ENCODE measurements around the gene LENG1. TPM values are rescaled to one million over a fixed set of nuclear protein-coding genes. Genes with fewer than 3 reads are reported as not detected.

LENG1 gene
- total and polyA plus RNA-seq, 2 experiments from 2014 or later, result 4.7 to 17.2 TPM

- peaks cover 24% of the 10 kb centered on the region for H3K27me3 Mint-ChIP-seq (ENCODE audit: insufficient read depth, low read depth, poor library complexity)
- H3F3A ChIP-seq (replicated peaks; ENCODE audit: low read depth), result 0 out of 2 replicates have a peak, but pooled peaks cover 3% of the 10 kb centered on the region
- H3K4me3 Mint-ChIP-seq, result no peak overlapping the region
- peaks cover 7% of the 10 kb centered on the region for H3K4me1 Mint-ChIP-seq
- no peak overlapping the region for H3K4me3 ChIP-seq
- no peaks in the 10 kb centered on the region; the same call in 1 of the 3 replicates for H3K9me3 Mint-ChIP-seq
- H4K20me1 ChIP-seq (replicated peaks; ENCODE audit: insufficient read depth), result peaks cover 19% of the 10 kb centered on the region
- H3K27ac Mint-ChIP-seq, result no peak overlapping the region
- no peaks in the 10 kb centered on the region for H3K9me2 ChIP-seq (ENCODE audit: insufficient read depth)
- H3K79me2 ChIP-seq (replicated peaks; ENCODE audit: insufficient read depth), result peaks cover 22% of the 10 kb centered on the region
- no peak overlapping the region for H2AFZ ChIP-seq
- H3K27me3 ChIP-seq (ENCODE audit: insufficient read depth), result no peaks in the 10 kb centered on the region
- H3K27ac ChIP-seq (ENCODE audit: low read depth), result no peak overlapping the region
- TF ChIP-seq CTCF (conservative IDR thresholded peaks at IDR 0.05; ENCODE audit: low read depth in 2 of 2) (no peak), NANOG (IDR thresholded peaks at IDR 0.05; ENCODE audit: borderline replicate concordance) (no peak), ETS1 (IDR thresholded peaks at IDR 0.05) (no peak), POLR2AphosphoS5 (IDR thresholded peaks at IDR 0.05; ENCODE audit: low read depth) (no peak), EZH2 (IDR thresholded peaks at IDR 0.05; ENCODE audit: low read depth, unreplicated experiment) (no peak), ZNF114 (CRISPR knock-in tag; IDR thresholded peaks at IDR 0.05) (no peak), REST (IDR thresholded peaks at IDR 0.05; ENCODE audit: unreplicated experiment) (no peak), ZNF462 (CRISPR knock-in tag; IDR thresholded peaks at IDR 0.05) (no peak), JUNB (IDR thresholded peaks at IDR 0.05; ENCODE audit: unreplicated experiment) (no peak), EZH2phosphoT487 (IDR thresholded peaks at IDR 0.05; ENCODE audit: unreplicated experiment) (no peak)
- H3K4me2 ChIP-seq, result no peak overlapping the region
- peaks cover 5% of the 10 kb centered on the region; the same call in 1 of the 2 replicates for H3K4me1 ChIP-seq (ENCODE audit: insufficient read depth)
- peaks cover 52% of the 10 kb centered on the region for H3K36me3 Mint-ChIP-seq (ENCODE audit: low read depth)
- no peak for ATAC-seq
- peaks cover 12% of the 10 kb centered on the region for H3K36me3 ChIP-seq (ENCODE audit: insufficient read depth)
- no peak for DNase-seq (ENCODE audit: low spot score)
Measured at GRCh38 chr19:54106716-54107115, 52.8 kb downstream of the LENG1 start.

Measured in GM23338 (cell line).